ENCODE data around the gene EPHA8.

DNA sequence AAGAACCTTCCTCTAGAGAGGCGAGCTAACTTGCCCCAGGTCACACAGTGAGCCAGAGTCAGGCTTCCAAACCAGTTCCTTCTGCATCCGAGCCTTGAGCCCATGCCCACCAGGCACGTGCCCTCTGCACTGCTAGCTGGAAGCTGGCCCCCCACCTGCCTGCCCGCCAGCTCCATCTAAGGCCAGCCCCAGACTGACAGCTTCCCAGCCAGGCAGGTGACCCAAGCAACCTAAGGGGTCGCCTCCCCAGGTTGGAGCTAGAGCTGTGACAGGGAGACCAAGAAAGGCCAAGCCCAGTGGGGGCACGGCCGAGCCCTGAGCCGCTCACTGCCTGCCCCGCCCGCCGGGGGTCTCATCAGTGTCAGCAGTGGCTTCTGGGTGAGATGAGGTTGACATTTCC lies 53.3 kb downstream of the EPHA8 start:
- no peak for TF ChIP-seq EZH2phosphoT487 (IDR thresholded peaks at IDR 0.05; ENCODE audit: insufficient read depth, low read depth)
- no peak for TF ChIP-seq EZH2 (IDR thresholded peaks at IDR 0.05; ENCODE audit: insufficient read depth, poor library complexity, severe bottlenecking)

All from GM23248 (cell line).